ENCODE measurements around the gene ADGRG7.

Gene ADGRG7

GRCh38 chr3:100641471-100642032 lies 32.2 kb downstream of the ADGRG7 start:
- H3K27ac ChIP-seq (ENCODE audit: low read depth, low read length): no peak overlapping the region
- no peak overlapping the region for H3K4me3 ChIP-seq (ENCODE audit: low read length)
- H3K23ac ChIP-seq (ENCODE audit: low read length): no peak overlapping the region
- H3K79me2 ChIP-seq (ENCODE audit: control insufficient read depth, insufficient read depth, low read length): no peaks in the 10 kb centered on the region
- no peaks in the 10 kb centered on the region for H3K36me3 ChIP-seq (ENCODE audit: control insufficient read depth, insufficient read depth, low read length)
- WGBS (ENCODE audit: extremely low coverage, insufficient coverage, low lambda C conversion rate): no CpG with 5 or more reads among the region's 3 CpGs
- no peak overlapping the region for H3K18ac ChIP-seq (ENCODE audit: low read length)
- no peak overlapping the region for H3K56ac ChIP-seq (ENCODE audit: low read length)
- no peak overlapping the region for H3K9ac ChIP-seq (ENCODE audit: low read length)
- no peak overlapping the region for H2BK5ac ChIP-seq (ENCODE audit: low read length)
- DNase-seq: no peak
- H3K4ac ChIP-seq (ENCODE audit: low read depth, low read length): no peak overlapping the region
- H2AK5ac ChIP-seq (ENCODE audit: low read length): no peak overlapping the region
- H4K5ac ChIP-seq (ENCODE audit: low read length): no peak overlapping the region
- no peaks in the 10 kb centered on the region for H3K4me1 ChIP-seq (ENCODE audit: control insufficient read depth, low read depth, low read length)
- no peak overlapping the region for H3K4me2 ChIP-seq (ENCODE audit: low read length)
- H3K27me3 ChIP-seq (ENCODE audit: insufficient read depth, low read length, poor library complexity): no peaks in the 10 kb centered on the region
- H2BK120ac ChIP-seq (ENCODE audit: low read depth, low read length): no peak overlapping the region
- no peak overlapping the region for H4K8ac ChIP-seq (ENCODE audit: low read depth, low read length)
- no peaks in the 10 kb centered on the region for H3K79me1 ChIP-seq (ENCODE audit: low read length)
- no peak overlapping the region for H2BK15ac ChIP-seq (replicated peaks; ENCODE audit: low read depth)

GRCh38 chr3:100645913-100646312 lies 36.5 kb downstream of the ADGRG7 start:
- Histone ChIP-seq H3K4me1 (ENCODE audit: control insufficient read depth, low read depth, low read length) (no peaks in the 10 kb centered on the region), H3K79me1 (ENCODE audit: low read length) (no peaks in the 10 kb centered on the region), H2BK15ac (replicated peaks; ENCODE audit: low read depth) (no peak overlapping the region), H3K36me3 (ENCODE audit: control insufficient read depth, insufficient read depth, low read length) (no peaks in the 10 kb centered on the region), H2BK120ac (ENCODE audit: low read depth, low read length) (no peak overlapping the region), H2BK5ac (ENCODE audit: low read length) (no peak overlapping the region), H3K9ac (ENCODE audit: low read length) (no peak overlapping the region), H4K8ac (ENCODE audit: low read depth, low read length) (no peak overlapping the region), H2AK5ac (ENCODE audit: low read length) (no peak overlapping the region), H3K4me2 (ENCODE audit: low read length) (no peak overlapping the region), H3K56ac (ENCODE audit: low read length) (no peak overlapping the region), H3K79me2 (ENCODE audit: control insufficient read depth, insufficient read depth, low read length) (no peaks in the 10 kb centered on the region), H3K4me3 (ENCODE audit: low read length) (no peak overlapping the region), H3K4ac (ENCODE audit: low read depth, low read length) (no peak overlapping the region), H3K23ac (ENCODE audit: low read length) (no peak overlapping the region), H4K5ac (ENCODE audit: low read length) (no peak overlapping the region), H3K27me3 (ENCODE audit: insufficient read depth, low read length, poor library complexity) (no peaks in the 10 kb centered on the region), H3K18ac (ENCODE audit: low read length) (no peak overlapping the region), H3K27ac (ENCODE audit: low read depth, low read length) (no peak overlapping the region)
- no CpG with 5 or more reads among the region's 3 CpGs for WGBS (ENCODE audit: extremely low coverage, insufficient coverage, low lambda C conversion rate)
- DNase-seq: no peak

DNA sequence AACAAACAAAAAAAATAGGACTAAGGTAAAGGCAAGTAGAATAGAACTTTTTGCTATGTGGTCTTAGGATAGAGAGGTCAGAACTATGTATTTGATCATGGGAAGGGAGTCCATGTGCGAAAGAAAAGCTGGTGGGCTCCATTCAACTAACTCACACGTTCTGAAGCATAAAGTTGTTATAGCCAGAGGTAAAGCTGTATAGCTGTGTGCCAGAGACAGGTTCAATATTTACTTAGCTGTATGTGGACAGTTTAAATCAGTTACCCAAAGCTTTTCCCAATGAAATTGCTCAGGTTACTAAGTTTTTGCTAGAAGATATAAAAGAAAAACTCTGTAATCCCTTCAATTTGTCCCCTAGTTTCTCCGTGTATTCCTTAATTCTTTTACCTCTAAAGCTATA lies 37.8 kb downstream of the ADGRG7 start:
- H2AK5ac ChIP-seq (ENCODE audit: low read length): no peak overlapping the region
- H4K8ac ChIP-seq (ENCODE audit: low read depth, low read length): no peak overlapping the region
- no peak overlapping the region for H4K5ac ChIP-seq (ENCODE audit: low read length)
- H3K4ac ChIP-seq (ENCODE audit: low read depth, low read length): no peak overlapping the region
- H3K79me2 ChIP-seq (ENCODE audit: control insufficient read depth, insufficient read depth, low read length): no peaks in the 10 kb centered on the region
- H3K18ac ChIP-seq (ENCODE audit: low read length): no peak overlapping the region
- H3K4me3 ChIP-seq (ENCODE audit: low read length): no peak overlapping the region
- H3K36me3 ChIP-seq (ENCODE audit: control insufficient read depth, insufficient read depth, low read length): no peaks in the 10 kb centered on the region
- H3K56ac ChIP-seq (ENCODE audit: low read length): no peak overlapping the region
- no CpG with 5 or more reads among the region's 3 CpGs for WGBS (ENCODE audit: extremely low coverage, insufficient coverage, low lambda C conversion rate)
- no peaks in the 10 kb centered on the region for H3K4me1 ChIP-seq (ENCODE audit: control insufficient read depth, low read depth, low read length)
- no peak overlapping the region for H2BK120ac ChIP-seq (ENCODE audit: low read depth, low read length)
- no peak overlapping the region for H3K9ac ChIP-seq (ENCODE audit: low read length)
- DNase-seq: no peak
- no peaks in the 10 kb centered on the region for H3K27me3 ChIP-seq (ENCODE audit: insufficient read depth, low read length, poor library complexity)
- no peak overlapping the region for H2BK5ac ChIP-seq (ENCODE audit: low read length)
- H2BK15ac ChIP-seq (replicated peaks; ENCODE audit: low read depth): no peak overlapping the region
- H3K27ac ChIP-seq (ENCODE audit: low read depth, low read length): no peak overlapping the region
- H3K23ac ChIP-seq (ENCODE audit: low read length): no peak overlapping the region
- no peak overlapping the region for H3K4me2 ChIP-seq (ENCODE audit: low read length)
- H3K79me1 ChIP-seq (ENCODE audit: low read length): no peaks in the 10 kb centered on the region

DNA sequence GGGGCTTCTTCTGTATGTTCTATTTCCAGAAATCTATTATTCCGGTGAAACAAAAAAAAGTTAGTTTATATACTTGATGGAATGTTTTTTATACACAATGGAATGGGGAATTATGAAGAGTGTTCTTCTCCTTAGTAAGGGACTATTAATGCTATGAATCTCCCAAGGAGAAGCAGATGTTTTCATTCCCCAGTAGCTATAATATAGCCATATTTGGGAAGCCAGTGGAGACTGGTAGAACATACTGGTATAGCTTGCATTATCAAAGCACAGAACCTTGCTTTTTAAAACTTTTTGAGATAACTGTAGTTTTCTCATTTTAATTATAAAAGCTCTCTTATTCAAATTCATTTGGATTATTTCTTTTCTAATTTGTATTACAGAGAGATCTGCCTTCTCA lies 38.3 kb downstream of the ADGRG7 start:
- H2BK120ac ChIP-seq (ENCODE audit: low read depth, low read length): no peak overlapping the region
- no peaks in the 10 kb centered on the region for H3K36me3 ChIP-seq (ENCODE audit: control insufficient read depth, insufficient read depth, low read length)
- no peak overlapping the region for H3K27ac ChIP-seq (ENCODE audit: low read depth, low read length)
- H4K8ac ChIP-seq (ENCODE audit: low read depth, low read length): no peak overlapping the region
- H2BK5ac ChIP-seq (ENCODE audit: low read length): no peak overlapping the region
- no peak overlapping the region for H3K18ac ChIP-seq (ENCODE audit: low read length)
- no peak overlapping the region for H3K9ac ChIP-seq (ENCODE audit: low read length)
- H3K23ac ChIP-seq (ENCODE audit: low read length): no peak overlapping the region
- no peaks in the 10 kb centered on the region for H3K4me1 ChIP-seq (ENCODE audit: control insufficient read depth, low read depth, low read length)
- H2AK5ac ChIP-seq (ENCODE audit: low read length): no peak overlapping the region
- H3K27me3 ChIP-seq (ENCODE audit: insufficient read depth, low read length, poor library complexity): no peaks in the 10 kb centered on the region
- no CpG with 5 or more reads among the region's 1 CpG for whole genome bisulfite sequencing (ENCODE audit: extremely low coverage, insufficient coverage, low lambda C conversion rate)
- no peak overlapping the region for H2BK15ac ChIP-seq (replicated peaks; ENCODE audit: low read depth)
- H3K79me2 ChIP-seq (ENCODE audit: control insufficient read depth, insufficient read depth, low read length): no peaks in the 10 kb centered on the region
- H3K4me3 ChIP-seq (ENCODE audit: low read length): no peak overlapping the region
- H4K5ac ChIP-seq (ENCODE audit: low read length): no peak overlapping the region
- H3K56ac ChIP-seq (ENCODE audit: low read length): no peak overlapping the region
- H3K4me2 ChIP-seq (ENCODE audit: low read length): no peak overlapping the region
- H3K79me1 ChIP-seq (ENCODE audit: low read length): no peaks in the 10 kb centered on the region
- DNase-seq: no peak
- no peak overlapping the region for H3K4ac ChIP-seq (ENCODE audit: low read depth, low read length)

DNA sequence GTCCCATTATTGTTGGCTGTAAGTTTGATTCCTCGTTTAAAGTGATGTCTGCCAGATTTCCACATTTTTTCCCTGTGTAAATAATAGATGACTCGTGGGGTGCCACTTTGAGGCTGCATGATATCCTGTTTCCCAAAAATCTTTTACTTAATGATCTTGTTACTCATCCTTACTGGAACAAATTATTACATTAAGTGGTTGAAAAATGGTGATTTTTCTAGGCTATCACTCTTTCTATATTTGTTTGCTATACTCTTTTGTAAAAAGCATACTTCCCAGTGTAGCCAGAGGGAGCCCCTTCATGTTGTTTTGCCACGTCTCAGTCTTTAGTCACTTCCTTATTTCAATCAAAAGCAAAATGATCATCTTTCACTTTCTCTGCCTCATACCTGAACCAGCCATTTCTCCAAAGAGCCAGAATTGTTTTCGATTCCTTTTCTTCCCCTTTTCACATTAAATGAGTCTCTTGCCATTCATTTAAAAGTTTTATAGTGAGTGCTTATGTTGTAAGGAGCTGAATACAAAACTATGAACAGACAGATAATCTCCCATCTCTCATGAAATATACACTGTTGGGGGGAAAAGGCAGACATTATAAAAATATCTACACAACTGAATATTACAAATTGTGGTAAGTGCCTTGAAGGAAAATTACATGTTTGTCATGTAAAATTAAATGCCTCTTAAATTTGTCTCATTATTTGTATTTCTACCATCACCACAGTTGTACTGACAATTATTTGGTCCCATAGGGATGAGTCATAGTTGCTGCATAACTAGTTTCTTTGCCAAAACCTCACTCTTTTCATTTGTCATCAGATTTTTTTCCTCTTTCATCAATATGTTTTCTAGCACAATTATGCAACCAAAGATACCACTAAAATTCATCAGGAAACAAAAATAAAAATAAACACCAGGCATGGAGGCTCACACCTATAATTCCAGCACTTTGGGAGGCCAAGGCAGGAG lies 41.5 kb downstream of the ADGRG7 start:
- H3K79me2 ChIP-seq (ENCODE audit: control insufficient read depth, insufficient read depth, low read length): no peaks in the 10 kb centered on the region
- no peak for DNase-seq
- H3K4ac ChIP-seq (ENCODE audit: low read depth, low read length): no peak overlapping the region
- no peak overlapping the region for H4K5ac ChIP-seq (ENCODE audit: low read length)
- WGBS (ENCODE audit: extremely low coverage, insufficient coverage, low lambda C conversion rate): no CpG with 5 or more reads among the region's 4 CpGs
- no peak overlapping the region for H3K18ac ChIP-seq (ENCODE audit: low read length)
- H2BK120ac ChIP-seq (ENCODE audit: low read depth, low read length): no peak overlapping the region
- H3K23ac ChIP-seq (ENCODE audit: low read length): no peak overlapping the region
- no peak overlapping the region for H3K4me3 ChIP-seq (ENCODE audit: low read length)
- no peaks in the 10 kb centered on the region for H3K27me3 ChIP-seq (ENCODE audit: insufficient read depth, low read length, poor library complexity)
- no peak overlapping the region for H3K4me2 ChIP-seq (ENCODE audit: low read length)
- H3K56ac ChIP-seq (ENCODE audit: low read length): no peak overlapping the region
- H2BK5ac ChIP-seq (ENCODE audit: low read length): no peak overlapping the region
- H3K9ac ChIP-seq (ENCODE audit: low read length): no peak overlapping the region
- no peak overlapping the region for H4K8ac ChIP-seq (ENCODE audit: low read depth, low read length)
- no peak overlapping the region for H2BK15ac ChIP-seq (replicated peaks; ENCODE audit: low read depth)
- no peak overlapping the region for H3K27ac ChIP-seq (ENCODE audit: low read depth, low read length)
- no peaks in the 10 kb centered on the region for H3K79me1 ChIP-seq (ENCODE audit: low read length)
- no peak overlapping the region for H2AK5ac ChIP-seq (ENCODE audit: low read length)
- H3K36me3 ChIP-seq (ENCODE audit: control insufficient read depth, insufficient read depth, low read length): no peaks in the 10 kb centered on the region
- H3K4me1 ChIP-seq (ENCODE audit: control insufficient read depth, low read depth, low read length): no peaks in the 10 kb centered on the region

Measured in mesendoderm (in vitro differentiated cells).